PC-9 (cell line): ENCODE data around the gene DMAP1. TPM values are rescaled to one million over a fixed set of nuclear protein-coding genes. Genes with fewer than 3 reads are reported as not detected.
A peak's percentile ranks its signal among the peaks of the same experiment; 100 is the strongest.

Experiments used
- BruUV-seq: library from RNA; stranded (reverse); fragments of 400-500 nt; replicated peaks from 2 replicates; lab custom pipeline; 2021; lab: Mats Ljungman, UMichigan
- CTCF ChIA-PET: fragments of 300-600 bp; sonication (Branson Sonifier 250); formaldehyde crosslinking; loops from one replicate; lab custom pipeline; 2022; ENCODE audit warnings: antibody characterized with exemption; lab: Charles Lee
- POLR2A ChIA-PET: fragments of 300-600 bp; sonication (Branson Sonifier 250); formaldehyde crosslinking; loops from one replicate; lab custom pipeline; 2022; ENCODE audit warnings: antibody characterized with exemption; ENCODE audit not compliant: unreplicated experiment; lab: Charles Lee
- DNase-seq, 2 experiments: peaks; one replicate each; pipeline versions ENCODE4 v3.0.0 to v3.0.0-alpha.2; 2015 to 2022; ENCODE audit warnings: mixed read lengths in 1 of 2
- H2AFZ ChIP-seq: fragments of 200-600 bp; sonication (generic); 2 replicates; pipeline ENCODE4 v1.8.1; 2017; ENCODE audit warnings: antibody characterized with exemption
- H3F3A ChIP-seq: fragments of 200-600 bp; sonication (generic); 2 replicates; pipeline ENCODE4 v1.8.1; 2017; ENCODE audit warnings: antibody characterized with exemption, mild to moderate bottlenecking, low read depth; ENCODE audit not compliant: insufficient read depth
- H3K27ac ChIP-seq: fragments of 200-600 bp; sonication (generic); 2 replicates; pipeline ENCODE4 v1.6.1; 2016; ENCODE audit warnings: mixed run types
- H3K27me3 ChIP-seq: fragments of 200-600 bp; sonication (generic); 2 replicates; pipeline ENCODE4 v1.6.1; 2016; ENCODE audit warnings: low read depth, mixed run types; ENCODE audit not compliant: insufficient read depth
- H3K36me3 ChIP-seq: fragments of 200-600 bp; sonication (generic); 2 replicates; pipeline ENCODE4 v1.6.1; 2016; ENCODE audit warnings: low read depth, mixed run types
- H3K4me1 ChIP-seq: fragments of 200-600 bp; sonication (generic); replicated peaks from 2 replicates; pipeline ENCODE4 v1.6.1; 2016; ENCODE audit warnings: mixed run types; ENCODE audit not compliant: insufficient read depth
- H3K4me2 ChIP-seq: fragments of 200-600 bp; sonication (generic); 2 replicates; pipeline ENCODE4 v1.6.1; 2017; ENCODE audit warnings: mixed run types
- H3K4me3 ChIP-seq: fragments of 200-600 bp; sonication (generic); 2 replicates; pipeline ENCODE4 v1.6.1; 2016; ENCODE audit warnings: mixed run types
- H3K79me2 ChIP-seq: fragments of 200-600 bp; sonication (generic); 2 replicates; pipeline ENCODE4 v1.6.1; 2017; ENCODE audit warnings: low read depth, mixed run types
- H3K9me2 ChIP-seq: fragments of 200-600 bp; sonication (generic); 2 replicates; pipeline ENCODE4 v1.8.1; 2017; ENCODE audit warnings: mild to moderate bottlenecking; ENCODE audit not compliant: insufficient read depth
- H3K9me3 ChIP-seq: fragments of 200-600 bp; sonication (generic); 2 replicates; pipeline ENCODE4 v1.8.1; 2016; ENCODE audit warnings: low read depth; ENCODE audit not compliant: insufficient read depth
- H4K20me1 ChIP-seq: fragments of 200-600 bp; sonication (generic); 2 replicates; pipeline ENCODE4 v1.8.1; 2017; ENCODE audit not compliant: insufficient read depth
- EZH2 ChIP-seq: fragments of 200-600 bp; sonication (generic); IDR thresholded peaks from 2 replicates; pipeline ENCODE4 v1.8.0; 2017; ENCODE audit warnings: antibody characterized with exemption, low read depth
- intact Hi-C: fragments of 100-400 bp; cut with micrococcal nuclease; formaldehyde crosslinking; loops from one replicate; pipeline ENCODE4 v1.10.0; 2022; ENCODE audit not compliant: unreplicated experiment
- total RNA-seq: library from RNA; stranded (reverse); gene quantifications from 2 replicates; pipeline ENCODE4 v1.2.3, GENCODE V29; 2021
- TF ChIP-seq, protein P1 (sequence below): fragments of 200-600 bp; sonication (generic); conservative IDR thresholded peaks from 2 replicates; pipeline ENCODE4 v1.6.1; 2017; ENCODE audit warnings: mixed run types, antibody characterized with exemption, mild to moderate bottlenecking, moderate library complexity

DMAP1 gene
- total RNA-seq, 1 experiment from 2014 or later = 54.2 TPM

DNA sequence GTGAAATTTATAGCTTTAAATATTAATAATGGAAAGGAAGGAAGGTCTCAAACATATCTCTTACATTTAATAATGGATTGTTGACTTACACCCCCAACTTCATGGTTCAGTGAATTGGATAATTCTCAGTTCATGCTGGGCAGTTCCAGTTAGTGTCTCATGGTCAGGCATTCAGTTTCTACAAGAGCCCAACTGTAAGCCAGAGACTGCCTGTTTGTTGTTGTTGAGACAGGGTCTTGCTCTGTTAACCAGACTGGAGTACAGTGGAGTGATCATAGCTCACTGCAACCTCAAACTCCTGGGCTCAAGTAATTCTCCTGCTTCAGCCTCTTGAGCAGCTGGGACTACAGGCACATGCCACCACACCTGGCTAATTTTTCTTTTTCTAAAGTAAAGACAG is 5.0 kb upstream of the DMAP1 start:
- no peak overlapping the region for H3K27ac ChIP-seq
- H3K9me2 ChIP-seq = no peaks in the 10 kb centered on the region; the same call in 1 of the 2 replicates
- no peaks in the 10 kb centered on the region for H3K79me2 ChIP-seq
- DNase-seq = no peak
- no peaks in the 10 kb centered on the region for H4K20me1 ChIP-seq
- H3K4me1 ChIP-seq = peaks cover 11% of the 10 kb centered on the region; the same call in 1 of the 2 replicates
- POLR2A ChIA-PET = no interaction called here
- intact Hi-C loops = no loop called here
- H3K4me2 ChIP-seq = no peak overlapping the region
- no peaks in the 10 kb centered on the region for H3K27me3 ChIP-seq
- H3F3A ChIP-seq = no peaks in the 10 kb centered on the region
- H3K9me3 ChIP-seq = no peaks in the 10 kb centered on the region
- H2AFZ ChIP-seq = no peak overlapping the region
- BruUV-seq = no TSS peak
- CTCF ChIA-PET = interaction anchor here (0.6 kb wide), 2 partner anchors 74 to 132 kb away, joined by 4 to 10 read pairs; no protein-coding TSS in a partner anchor
- no peaks in the 10 kb centered on the region for H3K36me3 ChIP-seq
- TF ChIP-seq, protein P1, sequence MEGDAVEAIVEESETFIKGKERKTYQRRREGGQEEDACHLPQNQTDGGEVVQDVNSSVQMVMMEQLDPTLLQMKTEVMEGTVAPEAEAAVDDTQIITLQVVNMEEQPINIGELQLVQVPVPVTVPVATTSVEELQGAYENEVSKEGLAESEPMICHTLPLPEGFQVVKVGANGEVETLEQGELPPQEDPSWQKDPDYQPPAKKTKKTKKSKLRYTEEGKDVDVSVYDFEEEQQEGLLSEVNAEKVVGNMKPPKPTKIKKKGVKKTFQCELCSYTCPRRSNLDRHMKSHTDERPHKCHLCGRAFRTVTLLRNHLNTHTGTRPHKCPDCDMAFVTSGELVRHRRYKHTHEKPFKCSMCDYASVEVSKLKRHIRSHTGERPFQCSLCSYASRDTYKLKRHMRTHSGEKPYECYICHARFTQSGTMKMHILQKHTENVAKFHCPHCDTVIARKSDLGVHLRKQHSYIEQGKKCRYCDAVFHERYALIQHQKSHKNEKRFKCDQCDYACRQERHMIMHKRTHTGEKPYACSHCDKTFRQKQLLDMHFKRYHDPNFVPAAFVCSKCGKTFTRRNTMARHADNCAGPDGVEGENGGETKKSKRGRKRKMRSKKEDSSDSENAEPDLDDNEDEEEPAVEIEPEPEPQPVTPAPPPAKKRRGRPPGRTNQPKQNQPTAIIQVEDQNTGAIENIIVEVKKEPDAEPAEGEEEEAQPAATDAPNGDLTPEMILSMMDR = no peak
- TF ChIP-seq EZH2 = no peak
- H3K4me3 ChIP-seq = no peak overlapping the region

DNA sequence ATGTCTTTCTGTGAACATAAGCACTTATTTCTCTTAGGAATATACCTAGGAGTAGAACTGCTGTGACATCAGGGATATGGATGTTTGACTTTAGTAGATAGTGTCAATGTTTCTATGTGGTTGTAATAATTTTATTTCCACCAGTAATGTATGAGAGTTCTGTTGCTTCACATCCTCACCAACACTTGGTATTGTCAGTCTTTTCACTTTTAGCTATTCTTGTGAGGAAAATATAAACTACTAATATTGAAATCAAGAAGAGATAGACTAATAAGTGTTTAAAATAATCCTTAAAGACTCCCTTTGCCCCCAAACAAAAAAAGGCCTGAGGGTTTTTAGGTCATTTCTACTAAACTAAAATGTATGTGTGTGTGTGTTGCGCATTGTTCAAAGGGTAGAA is 2.7 kb upstream of the DMAP1 start:
- no peak for DNase-seq
- CTCF ChIA-PET = no interaction called here
- Histone ChIP-seq H4K20me1 (no peaks in the 10 kb centered on the region), H3K27me3 (no peaks in the 10 kb centered on the region), H3K4me2 (no peak overlapping the region), H3K4me3 (no peak overlapping the region), H2AFZ (no peak overlapping the region), H3K4me1 (peaks cover 17% of the 10 kb centered on the region; the same call in 1 of the 2 replicates), H3F3A (peaks cover 7% of the 10 kb centered on the region; the same call in 1 of the 2 replicates), H3K9me3 (no peaks in the 10 kb centered on the region), H3K79me2 (peaks cover 11% of the 10 kb centered on the region), H3K27ac (no peak overlapping the region), H3K9me2 (no peaks in the 10 kb centered on the region; the same call in 1 of the 2 replicates), H3K36me3 (no peaks in the 10 kb centered on the region)
- no TSS peak for BruUV-seq
- intact Hi-C loops = loop anchor here (5.0 kb wide), 1 partner anchor 203 kb away; no protein-coding TSS in a partner anchor
- TF ChIP-seq EZH2 = no peak
- POLR2A ChIA-PET = no interaction called here

DNA sequence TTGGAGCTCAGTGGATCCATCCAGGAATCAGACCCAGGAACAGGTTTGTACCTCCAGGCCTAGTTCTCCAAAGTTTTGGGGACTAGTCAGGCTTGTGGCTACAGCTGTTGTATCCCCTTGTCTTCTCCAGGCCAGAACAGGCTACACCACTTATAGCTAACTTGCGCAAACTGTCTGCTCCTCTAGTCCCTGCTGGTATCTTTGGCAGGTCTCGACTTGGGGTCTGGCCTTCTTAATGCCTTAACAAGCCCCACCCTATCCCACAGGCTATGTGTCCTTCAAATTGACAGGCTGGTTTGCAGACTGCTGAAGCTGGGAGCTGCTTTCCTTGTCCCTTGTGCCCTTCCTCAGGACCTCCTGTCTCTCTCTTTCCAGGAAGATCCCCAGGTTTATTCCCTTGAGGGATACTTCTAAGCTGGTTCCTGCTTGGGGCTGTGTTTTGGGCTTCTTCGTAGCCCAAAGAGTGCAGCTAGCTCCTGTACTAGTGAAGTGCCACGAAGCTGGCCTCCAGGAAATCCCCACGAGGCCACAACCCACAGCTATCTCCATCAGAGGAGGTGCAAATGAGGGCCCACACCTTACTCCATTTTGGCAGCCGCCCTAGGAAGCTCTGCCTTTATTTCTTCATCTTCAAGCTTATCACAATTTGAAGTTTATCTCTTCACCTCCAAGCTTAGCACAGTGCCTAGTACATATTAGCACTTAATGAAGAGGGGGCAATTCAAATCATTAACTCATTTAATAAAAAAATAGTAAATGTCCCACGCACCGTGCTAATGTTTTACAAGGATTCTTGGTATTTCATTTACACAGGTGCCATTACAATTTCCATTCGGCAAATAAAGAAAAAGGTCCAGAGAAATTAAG is 683 bp upstream of the DMAP1 start:
- Histone ChIP-seq H3K79me2 (peaks cover 11% of the 10 kb centered on the region), H3K9me2 (no peaks in the 10 kb centered on the region; the same call in 1 of the 2 replicates), H3K4me1 (peaks cover 17% of the 10 kb centered on the region; the same call in 1 of the 2 replicates), H3F3A (peaks cover 14% of the 10 kb centered on the region; the same call in 1 of the 2 replicates), H3K9me3 (no peaks in the 10 kb centered on the region), H2AFZ (peak overlapping the region; percentile 91), H3K4me3 (peak overlapping the region; percentile 86), H3K27me3 (no peaks in the 10 kb centered on the region), H3K27ac (peak overlapping the region; percentile 13; the same call in 1 of the 2 replicates), H3K36me3 (no peaks in the 10 kb centered on the region), H3K4me2 (peak overlapping the region; percentile 94), H4K20me1 (no peaks in the 10 kb centered on the region)
- no peak for DNase-seq
- intact Hi-C loops = loop anchor here (5.0 kb wide), 1 partner anchor 205 kb away; no protein-coding TSS in a partner anchor
- ChIA-PET POLR2A (interaction anchor here (0.5 to 0.7 kb wide), 6 partner anchors 11 to 662 kb away, joined by 3 to 4 read pairs (median 4); no protein-coding TSS in a partner anchor), CTCF (interaction anchor here (0.5 to 1.0 kb wide), 3 partner anchors 8 to 166 kb away, joined by 3 to 5 read pairs (median 4); no protein-coding TSS in a partner anchor)
- no peak for TF ChIP-seq EZH2
- BruUV-seq = TSS peak; percentile 64
